ENCODE data around the gene TTC34.

- TF ChIP-seq CTCF (IDR thresholded peaks at IDR 0.05) (no peak), POLR2A (IDR thresholded peaks at IDR 0.05) (no peak), EP300 (IDR thresholded peaks at IDR 0.05) (no peak), POLR2AphosphoS5 (IDR thresholded peaks at IDR 0.05) (no peak)
Measured at GRCh38 chr1:2632051-2632430, 169.5 kb downstream of the TTC34 start.

Measured in sigmoid colon (tissue), 4 donors.